MM.1S (cell line): ENCODE measurements around the gene NIM1K.

Source experiments
- DNase-seq: peaks from one replicate; pipeline ENCODE4 v3.0.0-alpha.2; 2015
- H2AFZ ChIP-seq: fragments of 300-600 bp; sonication (generic); 2 replicates; pipeline ENCODE4 v1.6.0; 2016; ENCODE audit warnings: antibody characterized with exemption, low read length
- H3F3A ChIP-seq: fragments of 300-600 bp; sonication (generic); 2 replicates; pipeline ENCODE4 v1.6.1; 2016; ENCODE audit warnings: mild to moderate bottlenecking, antibody characterized with exemption, low read length, moderate library complexity, mixed read lengths; ENCODE audit not compliant: insufficient read depth
- H3K27ac ChIP-seq: fragments of 300-600 bp; sonication (generic); 2 replicates; pipeline ENCODE4 v1.5.1; 2016; ENCODE audit warnings: mild to moderate bottlenecking, low read length
- H3K27me3 ChIP-seq: fragments of 300-600 bp; sonication (generic); replicated peaks from 2 replicates; pipeline ENCODE4 v1.6.0; 2016; ENCODE audit warnings: low read length; ENCODE audit not compliant: insufficient read depth
- H3K36me3 ChIP-seq: fragments of 300-600 bp; sonication (generic); replicated peaks from 2 replicates; pipeline ENCODE4 v1.6.1; 2016; ENCODE audit warnings: mild to moderate bottlenecking, low read length, mixed read lengths; ENCODE audit not compliant: insufficient read depth
- H3K4me1 ChIP-seq: fragments of 300-600 bp; sonication (generic); 2 replicates; pipeline ENCODE4 v1.6.1; 2016; ENCODE audit warnings: low read length, mixed read lengths
- H3K4me2 ChIP-seq: fragments of 300-600 bp; sonication (generic); 2 replicates; pipeline ENCODE4 v1.6.0; 2016; ENCODE audit warnings: low read depth, low read length
- H3K4me3 ChIP-seq: fragments of 300-600 bp; sonication (generic); 2 replicates; pipeline ENCODE4 v1.5.1; 2016; ENCODE audit warnings: low read length, mixed read lengths
- H3K79me2 ChIP-seq: fragments of 300-600 bp; sonication (generic); 2 replicates; pipeline ENCODE4 v1.6.1; 2016; ENCODE audit warnings: mixed run types, low read length, mixed read lengths
- H3K9ac ChIP-seq: fragments of 300-600 bp; sonication (generic); 2 replicates; pipeline ENCODE4 v1.6.1; 2016; ENCODE audit warnings: low read length, mixed read lengths
- H3K9me2 ChIP-seq: fragments of 300-600 bp; sonication (generic); replicated peaks from 2 replicates; pipeline ENCODE4 v1.6.1; 2016; ENCODE audit warnings: mild to moderate bottlenecking, low read length, mixed read lengths; ENCODE audit not compliant: insufficient read depth
- H3K9me3 ChIP-seq: fragments of 300-600 bp; sonication (generic); replicated peaks from 2 replicates; pipeline ENCODE4 v1.6.1; 2016; ENCODE audit warnings: mild to moderate bottlenecking, low read length, mixed read lengths; ENCODE audit not compliant: insufficient read depth
- H4K20me1 ChIP-seq: fragments of 300-600 bp; sonication (generic); 2 replicates; pipeline ENCODE4 v1.6.1; 2016; ENCODE audit warnings: mild to moderate bottlenecking, low read length, moderate library complexity, mixed read lengths; ENCODE audit not compliant: insufficient read depth
- EZH2 ChIP-seq: fragments of 300-600 bp; sonication (generic); optimal IDR thresholded peaks from 2 replicates; pipeline ENCODE3; 2017; ENCODE audit warnings: low read depth, mild to moderate bottlenecking, antibody characterized with exemption, low read length, mixed read lengths
- EZH2phosphoT487 ChIP-seq: fragments of 300-600 bp; sonication (generic); IDR thresholded peaks from 2 replicates; pipeline ENCODE4 v1.6.1; 2018; ENCODE audit warnings: antibody characterized with exemption, low read length
- TF ChIP-seq, protein P1 (sequence below): fragments of 300-600 bp; sonication (generic); IDR thresholded peaks from 2 replicates; pipeline ENCODE4 v1.5.1; 2016; ENCODE audit warnings: antibody characterized with exemption, low read length, mixed read lengths

NIM1K gene

DNA sequence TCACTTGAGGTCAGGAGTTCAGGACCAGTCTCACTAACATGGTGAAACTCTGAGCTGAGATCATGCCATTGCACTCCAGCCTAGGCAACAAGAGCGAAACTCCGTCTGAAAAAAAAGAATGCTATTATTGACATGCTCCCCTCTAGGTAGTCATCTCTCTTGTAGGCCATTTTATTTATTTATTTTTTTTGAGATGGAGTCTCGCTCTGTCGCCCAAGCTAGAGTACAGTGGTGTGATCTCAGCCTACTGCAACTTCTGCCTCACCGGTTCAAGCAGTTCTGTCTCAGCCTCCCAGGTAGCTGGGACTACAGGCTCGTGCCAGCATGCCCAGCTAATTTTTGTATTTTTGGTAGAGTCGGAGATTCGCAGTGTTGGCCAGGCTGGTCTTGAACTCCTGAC is 20.6 kb upstream of the NIM1K start:
- Histone ChIP-seq H3F3A (no peaks in the 10 kb centered on the region), H3K36me3 (no peaks in the 10 kb centered on the region), H2AFZ (no peak overlapping the region), H3K27ac (no peak overlapping the region), H3K9me3 (no peaks in the 10 kb centered on the region), H3K4me2 (no peak overlapping the region), H3K79me2 (no peaks in the 10 kb centered on the region), H3K27me3 (no peaks in the 10 kb centered on the region), H3K4me1 (no peaks in the 10 kb centered on the region), H3K9ac (no peak overlapping the region), H3K9me2 (no peaks in the 10 kb centered on the region), H3K4me3 (no peak overlapping the region), H4K20me1 (no peaks in the 10 kb centered on the region)
- TF ChIP-seq EZH2phosphoT487 (no peak), EZH2 (no peak)
- TF ChIP-seq, protein P1, sequence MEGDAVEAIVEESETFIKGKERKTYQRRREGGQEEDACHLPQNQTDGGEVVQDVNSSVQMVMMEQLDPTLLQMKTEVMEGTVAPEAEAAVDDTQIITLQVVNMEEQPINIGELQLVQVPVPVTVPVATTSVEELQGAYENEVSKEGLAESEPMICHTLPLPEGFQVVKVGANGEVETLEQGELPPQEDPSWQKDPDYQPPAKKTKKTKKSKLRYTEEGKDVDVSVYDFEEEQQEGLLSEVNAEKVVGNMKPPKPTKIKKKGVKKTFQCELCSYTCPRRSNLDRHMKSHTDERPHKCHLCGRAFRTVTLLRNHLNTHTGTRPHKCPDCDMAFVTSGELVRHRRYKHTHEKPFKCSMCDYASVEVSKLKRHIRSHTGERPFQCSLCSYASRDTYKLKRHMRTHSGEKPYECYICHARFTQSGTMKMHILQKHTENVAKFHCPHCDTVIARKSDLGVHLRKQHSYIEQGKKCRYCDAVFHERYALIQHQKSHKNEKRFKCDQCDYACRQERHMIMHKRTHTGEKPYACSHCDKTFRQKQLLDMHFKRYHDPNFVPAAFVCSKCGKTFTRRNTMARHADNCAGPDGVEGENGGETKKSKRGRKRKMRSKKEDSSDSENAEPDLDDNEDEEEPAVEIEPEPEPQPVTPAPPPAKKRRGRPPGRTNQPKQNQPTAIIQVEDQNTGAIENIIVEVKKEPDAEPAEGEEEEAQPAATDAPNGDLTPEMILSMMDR, result no peak
- no peak for DNase-seq

DNA sequence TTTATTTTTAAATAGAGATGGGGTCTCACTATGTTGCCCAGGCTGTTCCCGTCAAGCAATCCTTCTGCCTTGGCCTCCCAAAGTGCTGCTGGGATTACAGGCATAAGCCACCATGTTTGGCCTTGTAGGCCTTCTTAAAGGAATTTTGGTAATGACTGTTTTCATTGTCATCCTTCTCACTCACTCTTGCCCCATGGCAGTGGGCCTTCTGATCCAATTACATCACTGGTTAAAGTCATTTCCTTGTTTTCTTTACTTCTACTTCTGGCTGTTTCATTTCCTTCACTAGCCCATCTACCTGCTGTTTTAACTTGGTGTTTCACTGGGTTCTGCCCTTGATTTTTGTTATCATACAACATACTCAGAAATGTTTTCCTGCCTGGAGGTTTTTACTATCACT is 20.1 kb upstream of the NIM1K start:
- TF ChIP-seq EZH2phosphoT487 (no peak), EZH2 (no peak)
- TF ChIP-seq, protein P1, result no peak
- H3K79me2 ChIP-seq, result no peaks in the 10 kb centered on the region
- no peak overlapping the region for H3K4me3 ChIP-seq
- no peak overlapping the region for H3K9ac ChIP-seq
- no peak overlapping the region for H3K4me2 ChIP-seq
- H3K36me3 ChIP-seq, result no peaks in the 10 kb centered on the region
- no peak overlapping the region for H2AFZ ChIP-seq
- no peaks in the 10 kb centered on the region for H4K20me1 ChIP-seq
- H3K9me3 ChIP-seq, result no peaks in the 10 kb centered on the region
- no peaks in the 10 kb centered on the region for H3K27me3 ChIP-seq
- H3F3A ChIP-seq, result no peaks in the 10 kb centered on the region
- H3K4me1 ChIP-seq, result no peaks in the 10 kb centered on the region
- DNase-seq, result no peak
- H3K9me2 ChIP-seq, result no peaks in the 10 kb centered on the region
- no peak overlapping the region for H3K27ac ChIP-seq

DNA sequence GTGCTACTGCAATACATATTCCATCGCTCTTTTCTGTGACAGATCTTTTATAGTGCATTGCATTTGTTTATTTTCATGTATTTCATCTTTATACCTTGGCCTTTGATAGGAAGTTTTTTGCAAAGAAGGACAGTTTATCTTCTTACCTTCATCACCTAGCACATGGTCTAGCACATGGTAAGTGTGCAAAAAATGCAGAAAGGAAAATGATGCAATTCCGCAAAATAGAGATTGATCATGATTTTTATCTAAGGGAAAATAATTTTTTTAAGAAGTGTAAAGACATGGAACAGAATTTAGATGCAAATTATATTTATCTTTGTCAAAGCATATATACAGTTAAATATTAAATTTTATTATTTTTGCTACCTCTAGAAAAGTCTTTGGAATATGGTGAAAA is 19.2 kb upstream of the NIM1K start:
- Histone ChIP-seq H3K27me3 (no peaks in the 10 kb centered on the region), H3F3A (no peaks in the 10 kb centered on the region), H3K79me2 (no peaks in the 10 kb centered on the region), H4K20me1 (no peaks in the 10 kb centered on the region), H3K36me3 (no peaks in the 10 kb centered on the region), H2AFZ (no peak overlapping the region), H3K4me1 (no peaks in the 10 kb centered on the region), H3K9ac (no peak overlapping the region), H3K27ac (no peak overlapping the region), H3K9me3 (no peaks in the 10 kb centered on the region), H3K4me3 (no peak overlapping the region), H3K9me2 (no peaks in the 10 kb centered on the region), H3K4me2 (no peak overlapping the region)
- TF ChIP-seq, protein P1, result no peak
- no peak for TF ChIP-seq EZH2phosphoT487
- TF ChIP-seq EZH2, result no peak
- no peak for DNase-seq
